ENCODE results near the gene MGMT.

MGMT gene

GRCh38 chr10:129655007-129655678 is 188.1 kb downstream of the MGMT start:
- no peak for DNase-seq (ENCODE audit: low read depth)

GRCh38 chr10:129655679-129656031 is 188.6 kb downstream of the MGMT start:
- DNase-seq (ENCODE audit: low read depth), result no peak

- no peak for DNase-seq (ENCODE audit: low read depth)
These were observed 189.6 kb downstream of the MGMT start for GRCh38 chr10:129656642-129657041.

GRCh38 chr10:129657297-129658017 is 190.4 kb downstream of the MGMT start:
- DNase-seq (ENCODE audit: low read depth), result no peak

GRCh38 chr10:129658376-129659072 is 191.5 kb downstream of the MGMT start:
- DNase-seq (ENCODE audit: low read depth), result no peak

- DNase-seq (ENCODE audit: low read depth), result no peak
These were observed 192.6 kb downstream of the MGMT start for GRCh38 chr10:129659508-129660268.

- DNase-seq (ENCODE audit: low read depth), result no peak
These were observed 193.5 kb downstream of the MGMT start for GRCh38 chr10:129660569-129660968.

GRCh38 chr10:129662426-129662825 is 195.4 kb downstream of the MGMT start:
- no peak for DNase-seq (ENCODE audit: low read depth)

- DNase-seq (ENCODE audit: low read depth), result no peak
These were observed 203.1 kb downstream of the MGMT start for GRCh38 chr10:129670124-129670523.

- DNase-seq (ENCODE audit: low read depth), result no peak
These were observed 206.3 kb downstream of the MGMT start for GRCh38 chr10:129673292-129673691.

- no peak for DNase-seq (ENCODE audit: low read depth)
These were observed 208.2 kb downstream of the MGMT start for GRCh38 chr10:129675027-129675769.

- no peak for DNase-seq (ENCODE audit: low read depth)
These were observed 209.0 kb downstream of the MGMT start for GRCh38 chr10:129676014-129676413.

GRCh38 chr10:129677377-129677927 is 210.4 kb downstream of the MGMT start:
- no peak for DNase-seq (ENCODE audit: low read depth)

GRCh38 chr10:129678186-129678585 is 211.1 kb downstream of the MGMT start:
- DNase-seq (ENCODE audit: low read depth), result no peak

GRCh38 chr10:129679207-129679606 is 212.2 kb downstream of the MGMT start:
- DNase-seq (ENCODE audit: low read depth), result no peak

GRCh38 chr10:129680661-129681344 is 213.8 kb downstream of the MGMT start:
- no peak for DNase-seq (ENCODE audit: low read depth)

- no peak for DNase-seq (ENCODE audit: low read depth)
These were observed 214.8 kb downstream of the MGMT start for GRCh38 chr10:129681856-129682255.

- DNase-seq (ENCODE audit: low read depth), result no peak
These were observed 216.5 kb downstream of the MGMT start for GRCh38 chr10:129683519-129683918.

GRCh38 chr10:129683920-129684319 is 216.9 kb downstream of the MGMT start:
- DNase-seq (ENCODE audit: low read depth), result no peak

- DNase-seq (ENCODE audit: low read depth), result no peak
These were observed 218.2 kb downstream of the MGMT start for GRCh38 chr10:129685271-129685670.

- no peak for DNase-seq (ENCODE audit: low read depth)
These were observed 222.6 kb downstream of the MGMT start for GRCh38 chr10:129689671-129690071.
